Embryonic facial prominence (tissue), 1 donor: Measurements from ENCODE around the gene SLC4A8.
"Not testable (repeated sequence)": the region's sequence is repeated elsewhere in the genome, so short reads cannot be mapped to it uniquely, and the experiment has no call there.

Experiments used
- DNase-seq: peaks from one replicate; pipeline ENCODE4 v3.0.0-alpha.2; 2016; ENCODE audit errors: extremely low spot score

The SLC4A8 gene

DNA sequence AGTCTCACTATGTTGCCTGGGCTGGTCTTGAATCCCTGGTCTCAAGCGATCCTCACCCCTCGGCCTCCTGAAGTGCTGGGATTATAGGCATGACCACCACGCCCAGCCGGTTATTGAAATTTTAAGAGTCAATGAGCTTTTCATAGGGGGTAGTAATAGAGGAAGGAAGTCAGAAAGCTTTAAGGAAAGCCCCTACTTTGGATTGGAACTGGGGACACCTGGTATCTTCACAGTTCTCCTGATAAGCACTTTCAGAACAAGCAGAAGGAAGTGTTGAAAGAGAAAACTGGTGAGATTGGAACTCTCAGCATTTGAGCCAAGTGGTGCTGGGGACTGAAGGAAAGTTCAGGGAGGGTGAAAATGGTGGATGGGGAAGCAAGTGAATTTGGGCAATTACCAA, 5.1 kb downstream of the SLC4A8 start:
- DNase-seq, result no peak

DNA sequence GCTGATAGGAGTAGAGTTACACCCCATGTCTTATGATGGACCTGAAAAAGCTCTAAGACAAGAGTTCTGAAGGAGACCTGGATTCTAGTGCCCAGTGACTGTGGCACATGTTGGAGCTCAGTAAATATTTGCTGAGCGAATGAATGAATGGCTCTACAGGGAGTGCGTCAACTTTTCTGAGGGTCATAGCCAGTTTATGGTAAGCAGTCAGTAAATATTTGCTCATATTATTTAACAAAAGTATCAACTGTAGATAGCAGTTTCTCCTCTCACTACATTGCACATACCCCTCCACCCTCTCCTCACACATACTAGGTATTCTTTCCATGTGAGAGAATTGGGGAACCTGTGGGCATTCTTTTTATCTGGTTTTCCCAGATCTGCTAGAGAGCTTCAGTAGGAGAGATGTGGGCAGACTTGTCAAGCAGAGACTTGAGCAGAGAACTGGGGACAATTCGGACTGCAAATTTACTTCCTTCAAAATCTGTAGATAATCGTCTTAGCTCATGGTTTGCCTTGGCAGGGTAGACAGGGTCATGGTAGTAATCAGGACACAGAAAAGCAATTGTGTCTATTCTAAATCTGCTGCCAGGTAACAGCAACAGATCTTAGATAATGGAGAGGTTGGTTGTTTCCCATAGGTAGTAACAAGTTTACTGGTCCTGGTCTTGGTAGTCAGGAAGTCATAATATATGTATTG, 5.7 kb downstream of the SLC4A8 start:
- DNase-seq, result no peak

DNA sequence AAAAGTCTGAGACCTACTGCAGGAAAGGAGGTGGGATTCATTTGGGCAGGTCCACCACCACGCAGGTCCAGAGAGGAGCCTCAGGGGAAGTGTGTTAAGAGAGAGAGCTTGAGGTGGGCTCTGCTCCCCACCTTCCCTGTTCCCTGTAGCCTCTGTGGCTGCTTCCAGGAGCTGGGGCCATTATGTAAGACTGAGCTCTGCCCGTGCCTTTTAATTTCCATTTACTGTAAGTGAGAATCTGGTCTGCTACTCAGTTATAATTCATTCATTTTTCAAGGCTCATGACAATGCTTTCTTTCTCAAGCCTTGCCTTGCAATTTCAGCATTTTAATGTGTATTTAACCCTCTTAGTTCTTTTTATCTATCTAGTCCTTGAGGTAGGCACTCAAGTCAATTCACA, 8.3 kb downstream of the SLC4A8 start:
- no peak for DNase-seq

DNA sequence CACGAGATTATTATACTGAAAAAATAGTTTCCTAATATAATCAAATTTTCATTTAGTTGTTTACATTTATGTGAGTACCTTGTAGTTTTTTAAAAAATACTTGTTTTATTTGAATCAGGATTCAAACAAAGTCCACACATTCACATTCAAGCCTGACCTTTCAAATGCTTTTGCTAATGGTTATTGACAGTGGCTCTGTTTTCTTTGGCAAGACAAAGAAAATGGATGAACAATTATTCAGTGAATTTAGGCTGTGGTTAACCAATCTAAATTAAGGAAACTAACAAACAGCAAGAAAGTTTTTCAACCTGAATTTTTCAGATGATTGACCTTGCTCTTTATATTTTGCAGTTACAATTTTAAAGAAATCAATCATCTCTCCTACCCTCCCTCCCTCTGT, 9.7 kb downstream of the SLC4A8 start:
- DNase-seq, result no peak

DNA sequence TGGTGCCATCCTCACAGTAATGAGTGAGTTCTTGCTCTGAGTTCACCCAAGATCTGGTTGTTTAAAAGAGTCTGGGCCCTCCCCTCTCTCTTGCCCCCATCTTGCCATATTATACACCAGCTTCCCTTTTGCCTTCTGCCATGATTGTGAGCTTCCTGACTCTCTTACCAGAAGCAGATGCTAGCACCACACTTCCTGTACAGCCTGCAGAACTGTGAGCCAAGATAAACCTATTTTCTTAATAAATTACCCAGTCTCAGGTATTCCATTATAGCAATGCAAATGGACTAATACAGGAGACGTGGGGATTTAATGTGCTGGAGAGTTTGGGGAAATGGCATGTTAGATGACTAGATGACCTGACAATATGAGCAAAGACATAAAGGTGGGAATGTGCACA, 12.8 kb downstream of the SLC4A8 start:
- no peak for DNase-seq

DNA sequence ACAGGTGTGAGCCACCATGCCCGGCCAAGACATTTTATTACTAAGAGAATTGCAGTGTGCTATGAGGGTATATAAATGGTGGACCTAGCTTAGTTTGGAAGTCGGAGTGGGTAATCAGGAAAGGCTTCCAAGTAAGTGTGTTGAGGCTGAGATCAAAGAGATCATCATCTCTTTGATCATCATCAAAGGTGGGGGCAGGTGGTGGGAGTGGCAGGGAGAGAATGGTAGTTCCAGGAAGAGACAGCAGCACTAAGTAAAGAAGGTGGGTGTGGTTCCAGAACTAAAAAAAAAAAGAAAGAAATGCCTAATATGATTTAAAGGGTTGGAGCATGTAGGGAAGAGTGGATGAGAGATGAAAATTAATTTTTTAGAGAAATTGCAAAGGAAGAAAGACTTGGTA, 14.7 kb downstream of the SLC4A8 start:
- DNase-seq, result no peak

DNA sequence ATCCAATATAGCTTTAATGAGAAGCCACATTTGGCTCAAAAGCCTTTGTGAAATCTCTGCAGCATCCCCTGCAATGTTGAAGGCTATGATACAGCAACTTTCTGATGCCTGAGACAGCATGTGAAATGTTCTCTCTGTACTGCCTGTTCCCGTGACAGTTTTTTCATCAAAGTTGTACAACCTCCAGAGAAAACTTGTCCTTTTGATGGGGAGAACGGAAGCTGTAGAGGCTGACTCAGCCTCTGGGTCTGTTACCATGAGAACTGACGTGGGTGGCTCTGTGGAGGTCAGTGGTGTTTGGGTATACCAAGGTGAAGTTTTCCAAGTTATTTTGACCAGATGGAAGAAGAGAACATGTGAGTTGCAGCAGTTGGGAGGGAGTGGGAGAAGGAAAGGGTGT, 17.0 kb downstream of the SLC4A8 start:
- no peak for DNase-seq

DNA sequence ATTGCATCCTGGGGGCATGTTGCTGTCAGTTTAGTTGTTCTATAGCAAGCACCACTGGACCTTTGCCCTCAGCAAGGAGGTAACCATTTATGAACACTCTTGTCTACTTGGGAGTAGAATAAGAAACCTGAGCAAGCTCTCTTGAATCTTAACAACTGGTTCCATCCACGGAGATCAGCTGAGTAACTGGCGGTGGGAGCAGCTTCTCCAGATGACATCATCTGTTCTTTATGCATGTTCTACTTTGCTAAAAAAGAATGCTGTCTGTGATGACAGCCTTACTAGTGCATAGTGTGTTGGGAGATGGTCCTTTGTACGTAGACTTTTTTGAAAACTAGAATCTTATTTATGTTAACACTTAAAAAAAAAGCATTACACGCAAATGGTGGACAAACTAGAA, 17.7 kb downstream of the SLC4A8 start:
- DNase-seq, result no peak

DNA sequence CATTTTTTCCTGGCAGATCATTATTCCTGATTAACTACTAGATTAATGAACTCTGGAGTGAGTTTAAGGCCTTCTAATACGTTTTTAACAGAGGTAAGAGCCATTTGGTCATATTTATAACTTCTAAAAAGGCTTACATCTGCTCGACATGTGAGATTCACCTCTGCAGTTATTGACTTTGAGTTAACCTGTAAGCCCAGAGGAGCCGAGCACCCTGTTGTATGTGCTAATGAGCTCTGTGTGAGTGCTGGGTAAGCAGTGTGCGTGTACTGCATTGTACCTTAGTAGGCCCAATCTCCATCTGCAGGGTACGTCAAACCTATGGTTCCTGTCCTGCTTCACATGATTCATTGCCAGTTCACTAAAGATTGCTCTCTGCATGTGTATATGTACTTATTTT, 18.9 kb downstream of the SLC4A8 start:
- no peak for DNase-seq

DNA sequence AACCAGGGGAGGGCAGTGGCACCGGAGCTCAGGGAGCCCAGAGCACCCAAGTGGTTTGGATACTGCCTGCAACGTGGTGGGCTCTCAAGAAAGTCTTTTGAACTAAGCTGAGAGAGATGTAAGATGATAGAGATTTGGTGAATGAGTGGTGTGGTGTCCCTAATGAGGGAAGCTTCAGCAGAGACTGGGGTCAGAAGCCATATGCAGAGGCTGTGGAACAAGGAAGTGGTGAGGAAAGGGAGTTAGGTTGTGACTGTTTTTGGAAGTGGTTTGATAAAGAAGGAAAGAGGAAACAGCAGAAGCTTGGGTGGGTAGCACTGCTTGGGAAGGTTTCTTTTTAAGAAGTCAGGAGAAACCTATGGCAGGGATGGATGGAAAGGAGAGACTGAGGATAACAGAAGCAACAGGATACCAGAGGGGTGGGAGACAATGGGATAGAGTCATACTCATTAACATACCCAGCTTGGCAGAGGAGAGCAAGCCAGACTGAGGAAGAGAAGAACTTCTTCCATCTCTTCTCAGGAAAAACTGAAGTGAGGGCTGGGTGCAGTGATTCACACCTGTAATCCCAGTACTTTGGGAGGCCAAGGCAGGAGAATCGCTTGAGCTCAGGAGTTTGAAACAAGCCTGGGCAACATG, 24.1 kb downstream of the SLC4A8 start:
- no peak for DNase-seq

DNA sequence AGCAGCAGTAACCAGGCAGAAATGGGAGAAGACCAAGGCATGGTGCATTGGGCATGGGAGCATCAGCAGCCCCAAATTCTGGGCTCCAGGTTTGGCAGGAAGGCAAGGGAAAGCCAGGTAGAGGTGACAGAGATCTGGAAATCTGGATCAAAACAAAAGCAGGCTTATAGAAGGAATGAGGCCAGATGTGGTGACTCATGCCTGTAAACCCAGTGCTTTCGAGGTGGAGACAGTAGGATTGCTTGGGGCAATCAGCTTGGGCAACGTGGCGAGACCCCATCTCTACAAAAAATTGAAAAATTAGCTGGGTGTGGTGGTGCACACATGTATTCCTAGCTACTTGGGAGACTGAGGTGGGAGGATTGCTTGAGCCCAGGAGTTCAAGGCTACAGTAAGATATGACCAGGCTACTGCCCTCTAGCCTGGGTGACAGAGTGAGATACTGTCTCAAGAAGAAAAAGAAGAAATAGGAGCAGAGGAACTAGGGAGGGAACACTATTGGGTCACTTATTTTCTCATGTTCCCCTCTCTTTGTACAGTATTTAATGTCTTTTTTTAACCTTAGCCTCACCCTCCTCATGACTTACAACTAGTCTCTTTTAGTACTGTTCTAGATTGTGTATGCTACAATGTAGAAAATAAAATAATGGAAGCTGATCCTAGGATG, 25.1 kb downstream of the SLC4A8 start:
- no peak for DNase-seq

DNA sequence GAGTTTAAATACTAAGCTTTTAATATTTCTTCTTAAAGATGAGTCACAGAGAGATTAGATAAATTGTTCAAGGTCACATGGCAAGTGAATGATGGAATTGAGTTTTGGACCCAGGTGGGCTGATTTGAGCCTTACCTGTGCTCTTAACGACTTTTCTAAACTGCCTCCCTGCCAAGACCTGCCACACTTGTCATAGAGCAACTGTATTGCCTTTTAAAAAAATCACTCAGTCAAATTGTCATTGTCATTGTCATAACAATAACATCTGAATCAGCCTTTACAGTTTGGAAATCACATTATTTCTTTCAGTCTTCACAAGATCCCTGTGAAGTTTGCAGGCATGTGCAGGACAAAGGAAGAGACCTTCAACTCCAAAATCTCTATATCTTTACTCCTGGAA, 25.7 kb downstream of the SLC4A8 start:
- no peak for DNase-seq

DNA sequence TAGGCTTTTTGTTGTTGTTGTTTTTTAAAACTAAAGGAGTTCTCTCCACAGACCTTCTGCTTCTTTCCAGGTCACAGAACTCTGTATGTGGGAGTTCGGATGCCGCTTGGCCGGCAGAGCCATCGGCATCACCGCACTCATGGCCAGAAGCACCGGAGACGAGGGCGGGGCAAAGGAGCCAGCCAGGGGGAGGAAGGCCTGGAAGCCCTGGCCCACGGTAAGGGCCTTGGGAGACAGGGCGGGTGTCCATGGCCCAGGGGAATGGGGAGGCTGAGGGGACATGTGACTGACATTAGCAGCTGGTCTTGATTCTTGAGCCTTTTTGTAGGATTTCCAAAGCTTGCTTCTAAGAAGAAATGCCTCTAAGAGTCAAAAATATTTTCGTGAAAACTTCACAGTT, 26.2 kb downstream of the SLC4A8 start:
- DNase-seq, result no peak

DNA sequence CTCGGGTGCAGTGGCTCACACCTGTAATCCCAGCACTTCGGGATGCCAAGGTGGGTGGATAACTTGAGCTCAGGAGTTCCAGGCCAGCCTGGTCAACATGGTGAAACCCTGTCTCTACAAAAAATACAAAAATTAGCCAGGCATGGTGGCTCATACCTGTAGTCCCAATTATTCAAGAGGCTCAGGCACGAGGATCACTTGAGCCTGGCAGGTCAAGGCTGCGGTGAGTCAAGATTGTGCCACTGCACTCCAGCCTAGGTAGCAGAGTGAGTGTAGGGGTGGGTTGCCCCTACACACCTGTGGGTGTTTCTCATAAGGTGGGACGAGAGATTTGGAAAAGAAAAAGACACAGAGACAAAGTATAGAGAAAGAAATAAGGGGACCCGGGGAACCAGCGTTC, 29.4 kb downstream of the SLC4A8 start:
- not testable (repeated sequence) for DNase-seq

DNA sequence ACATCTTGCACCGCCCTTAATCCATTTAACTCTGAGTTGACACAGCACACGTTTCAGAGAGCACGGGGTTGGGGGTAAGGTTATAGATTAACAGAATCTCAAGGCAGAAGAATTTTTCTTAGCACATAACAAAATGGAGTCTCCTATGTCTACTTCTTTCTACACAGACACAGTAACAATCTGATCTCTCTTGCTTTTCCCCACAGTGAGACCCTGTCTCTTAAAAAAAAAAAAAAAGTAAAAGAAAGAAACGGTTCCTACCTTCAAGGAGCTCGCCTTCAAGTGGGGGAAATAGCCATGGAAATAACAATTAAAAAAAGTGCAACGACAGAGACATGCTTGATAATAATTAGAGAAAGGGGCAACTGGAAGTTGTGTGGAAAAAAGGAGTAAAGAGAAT, 30.4 kb downstream of the SLC4A8 start:
- not testable (repeated sequence) for DNase-seq

DNA sequence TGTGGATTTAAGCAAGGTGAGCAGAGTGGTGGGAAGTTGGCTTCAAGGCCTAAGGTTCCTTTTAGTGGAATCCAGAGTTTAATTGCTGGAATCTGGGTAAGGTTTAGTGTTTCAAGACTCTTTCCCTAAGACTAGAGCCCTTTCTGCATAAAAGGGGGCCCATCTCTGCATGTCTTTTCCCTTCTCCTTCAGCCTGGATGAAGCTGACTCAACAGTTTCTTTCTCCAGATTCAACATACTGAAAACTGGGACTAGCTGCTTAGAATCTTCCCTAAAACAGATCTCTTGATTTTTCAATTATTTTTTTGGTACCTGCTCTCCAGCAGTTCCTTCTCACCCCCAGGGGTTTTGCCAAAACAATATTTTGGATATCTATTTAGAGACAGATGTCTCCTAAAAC, 34.0 kb downstream of the SLC4A8 start:
- DNase-seq, result no peak

DNA sequence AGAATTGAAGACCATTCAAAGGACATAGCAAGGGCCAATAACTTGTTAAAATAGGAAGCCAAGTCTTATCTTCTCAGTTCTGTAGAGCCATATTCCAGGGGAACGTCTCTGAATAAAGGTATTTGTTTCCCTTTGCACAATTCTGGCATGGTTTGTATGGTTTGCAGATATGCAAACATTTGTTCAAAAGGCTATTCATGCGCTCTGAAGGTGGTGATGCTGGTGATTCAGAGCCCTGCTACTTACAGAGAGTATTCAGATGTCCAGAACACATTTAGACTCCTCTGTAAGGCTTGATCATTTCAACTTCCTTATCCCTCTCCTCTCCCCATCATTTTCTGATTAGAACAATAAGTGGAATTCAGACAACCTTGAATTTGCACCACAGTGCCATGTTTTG, 35.9 kb downstream of the SLC4A8 start:
- no peak for DNase-seq

DNA sequence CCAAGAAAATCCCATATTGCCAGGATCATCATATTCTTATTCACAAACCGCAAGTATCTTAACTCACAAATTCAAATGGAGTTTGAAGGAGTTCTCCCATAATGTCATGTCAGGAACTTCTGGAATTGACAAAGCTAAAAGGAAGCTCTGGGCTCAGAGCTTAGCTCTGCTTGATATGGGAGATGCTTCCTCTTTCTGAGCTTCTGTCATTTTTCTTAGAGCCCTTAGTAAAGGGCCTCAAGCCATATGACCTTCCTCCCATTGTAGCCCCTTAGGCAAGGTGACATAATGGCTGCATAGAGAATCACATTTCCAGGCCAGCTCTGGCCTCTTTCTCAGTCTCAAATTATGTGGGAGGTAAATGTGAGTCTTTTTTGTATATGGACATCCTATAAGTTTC, 40.9 kb downstream of the SLC4A8 start:
- DNase-seq, result no peak

DNA sequence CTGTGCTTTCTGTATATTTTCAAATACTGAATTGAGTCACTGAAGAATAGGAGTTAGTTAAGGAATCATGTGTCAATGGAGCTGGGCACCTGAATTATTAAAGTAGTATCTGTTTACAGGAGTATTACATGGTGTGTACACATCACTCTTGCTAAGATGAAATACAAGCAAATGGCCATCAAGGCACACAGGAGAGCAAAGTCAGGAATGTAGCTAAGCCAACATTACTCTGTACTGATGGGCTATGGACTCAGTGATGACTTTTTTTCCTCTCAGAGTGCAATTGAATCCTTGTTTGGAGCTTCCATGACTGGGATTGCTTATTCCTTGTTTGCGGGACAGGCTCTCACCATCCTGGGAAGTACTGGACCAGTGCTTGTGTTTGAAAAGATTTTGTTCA, 45.5 kb downstream of the SLC4A8 start:
- no peak for DNase-seq

DNA sequence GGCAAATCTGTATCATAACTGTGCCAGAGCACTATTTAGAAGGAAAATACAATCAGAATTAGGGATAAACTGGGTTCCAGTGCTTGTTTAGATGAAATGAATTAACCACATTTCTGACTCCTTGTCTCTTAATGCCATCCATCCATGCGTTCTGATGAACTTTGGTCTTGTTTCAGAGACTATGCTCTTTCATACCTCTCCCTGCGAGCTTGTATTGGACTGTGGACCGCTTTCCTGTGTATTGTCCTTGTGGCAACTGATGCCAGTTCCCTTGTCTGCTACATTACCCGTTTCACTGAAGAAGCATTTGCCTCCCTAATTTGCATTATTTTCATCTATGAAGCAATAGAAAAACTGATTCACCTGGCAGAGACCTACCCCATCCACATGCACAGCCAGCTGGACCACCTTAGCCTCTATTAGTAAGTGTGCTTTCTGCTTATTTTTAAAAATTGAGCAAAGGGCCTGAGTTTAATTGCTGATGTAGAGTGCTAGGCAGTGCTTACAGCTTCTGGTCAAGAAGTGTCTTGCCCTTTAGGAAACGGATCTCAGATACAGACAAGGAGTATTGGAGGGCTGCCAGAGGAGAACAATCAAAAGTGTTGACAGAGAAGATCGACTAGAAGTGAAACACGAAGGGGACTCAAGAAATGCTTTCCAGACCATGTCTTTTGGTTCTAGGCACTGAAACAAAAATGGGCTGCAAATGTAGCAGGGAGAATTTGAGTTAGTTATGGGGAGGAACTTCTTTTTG, 46.7 kb downstream of the SLC4A8 start:
- no peak for DNase-seq

DNA sequence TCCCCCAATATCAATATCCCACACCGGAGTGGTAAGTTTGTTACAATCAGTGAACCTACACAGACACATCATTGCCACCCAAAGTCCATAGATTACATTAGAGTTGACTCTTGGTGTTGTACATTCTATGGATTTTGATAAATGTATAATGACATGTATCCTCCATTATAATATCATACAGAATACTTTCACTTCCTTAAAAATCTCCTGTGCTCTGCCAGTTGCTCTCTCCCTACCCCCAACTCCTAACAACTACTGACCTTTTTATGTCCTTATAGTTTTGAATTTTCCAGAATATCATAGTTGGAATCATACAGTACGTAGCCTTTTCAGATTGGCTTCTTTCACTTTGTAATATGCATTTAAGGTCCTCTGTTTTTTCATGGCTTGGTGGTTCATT, 48.4 kb downstream of the SLC4A8 start:
- DNase-seq, result no peak

DNA sequence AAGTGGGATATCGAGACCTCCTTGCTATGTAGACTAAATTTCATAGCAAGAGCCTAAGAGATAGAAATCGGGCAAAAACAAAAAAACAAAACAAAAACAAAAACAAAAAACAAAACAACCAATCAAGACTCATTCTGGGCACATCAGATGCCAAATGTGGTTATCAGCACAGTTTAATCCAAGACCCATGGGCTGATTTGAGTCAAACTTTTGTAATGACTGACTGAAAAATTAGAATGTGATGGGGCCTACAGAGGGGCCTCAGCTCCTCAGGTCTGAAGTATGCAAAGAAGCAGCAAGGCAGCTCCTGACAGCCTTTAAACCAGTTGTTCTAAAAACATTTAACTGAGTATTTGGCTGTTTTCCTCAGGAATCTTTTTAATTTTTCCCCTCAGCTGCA, 49.3 kb downstream of the SLC4A8 start:
- DNase-seq, result no peak

DNA sequence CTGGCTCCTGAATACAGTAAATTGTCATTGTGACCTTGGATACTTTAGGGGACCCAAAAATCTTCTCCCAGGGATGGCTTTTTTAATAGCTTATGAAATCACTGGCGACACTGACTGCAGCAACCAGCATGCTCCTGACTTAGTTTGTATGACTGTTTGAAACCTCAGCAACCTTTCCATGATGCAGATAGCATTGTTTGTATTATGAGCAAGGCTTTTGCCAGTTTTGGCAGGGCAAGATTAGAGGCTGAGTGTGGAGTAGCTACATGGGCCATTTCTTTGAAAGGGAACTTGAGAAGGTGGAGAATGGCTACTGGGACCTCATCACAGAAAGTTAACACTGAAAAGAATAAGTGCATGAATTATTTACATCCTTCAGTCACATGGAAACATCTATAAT, 50.9 kb downstream of the SLC4A8 start:
- no peak for DNase-seq
